HG02885 (cell line): ENCODE data around the gene MRPL40.
A peak's percentile ranks its signal among the peaks of the same experiment; 100 is the strongest.

ENCODE experiments used
- ATAC-seq: cut with Tn5 transposase; IDR thresholded peaks from one replicate; pipeline ENCODE4 v1.9.1; 2021; ENCODE audit warnings: mild to moderate bottlenecking; ENCODE audit not compliant: unreplicated experiment, poor library complexity

Gene MRPL40

GRCh38 chr22:19406281-19406811 is 26.0 kb upstream of the MRPL40 start:
- ATAC-seq: no peak

GRCh38 chr22:19406846-19407245 is 25.5 kb upstream of the MRPL40 start:
- ATAC-seq: no peak

- no peak for ATAC-seq
These were observed 24.4 kb upstream of the MRPL40 start for GRCh38 chr22:19407649-19408606.

GRCh38 chr22:19410941-19411689 is 21.2 kb upstream of the MRPL40 start:
- ATAC-seq: no peak

- ATAC-seq: no peak
These were observed 20.7 kb upstream of the MRPL40 start for GRCh38 chr22:19411690-19412045.

GRCh38 chr22:19412478-19412877 is 19.9 kb upstream of the MRPL40 start:
- ATAC-seq: no peak

GRCh38 chr22:19412923-19413322 is 19.4 kb upstream of the MRPL40 start:
- ATAC-seq: no peak

GRCh38 chr22:19419086-19419463 is 13.3 kb upstream of the MRPL40 start:
- ATAC-seq: no peak

- no peak for ATAC-seq
These were observed 12.7 kb upstream of the MRPL40 start for GRCh38 chr22:19419464-19420178.

- no peak for ATAC-seq
These were observed 12.0 kb upstream of the MRPL40 start for GRCh38 chr22:19420321-19420720.

- no peak for ATAC-seq
These were observed 9.7 kb upstream of the MRPL40 start for GRCh38 chr22:19422440-19423301.

GRCh38 chr22:19424186-19424500 is 8.2 kb upstream of the MRPL40 start:
- no peak for ATAC-seq

- no peak for ATAC-seq
These were observed 2.1 kb upstream of the MRPL40 start for GRCh38 chr22:19429950-19430889.

- ATAC-seq: peak; percentile 7
These were observed 1.3 kb upstream of the MRPL40 start for GRCh38 chr22:19430890-19431541.

- peak; percentile 47 for ATAC-seq
These were observed 654 bp upstream of the MRPL40 start, which contains the start of gene HIRA for GRCh38 chr22:19431649-19432132. TSS of gene HIRA (minus strand) at chr22:19431733. CDS start at chr22:19431476, 257 bp downstream.

- ATAC-seq: no peak
These were observed 2.1 kb downstream of the MRPL40 start for GRCh38 chr22:19434401-19434800.

- ATAC-seq: no peak
These were observed 2.7 kb downstream of the MRPL40 start for GRCh38 chr22:19434829-19435580.
